ENCODE results near the gene CDHR2. TPM values are rescaled to one million over a fixed set of nuclear protein-coding genes. Genes with fewer than 3 reads are reported as not detected.

CDHR2 gene
- total RNA-seq, 2 donors from 2014 or later: 0.37 to 0.89 TPM

- H3K27ac Mint-ChIP-seq: no peak overlapping the region
- H3K4me1 ChIP-seq (ENCODE audit: control insufficient read depth, insufficient read depth, low read length): peaks cover 12% of the 10 kb centered on the region
- H3K27ac ChIP-seq (ENCODE audit: low read depth, low read length): no peak overlapping the region
- no peak overlapping the region for H3K4me3 Mint-ChIP-seq
- no peak for TF ChIP-seq CTCF (conservative IDR thresholded peaks at IDR 0.05)
- no peak overlapping the region for H3K9ac ChIP-seq (ENCODE audit: extremely low read depth, low read length, poor library complexity, severe bottlenecking)
- peaks cover 30% of the 10 kb centered on the region for H3K4me1 Mint-ChIP-seq
- DNase-seq: no peak
- no peaks in the 10 kb centered on the region for H3K9me3 ChIP-seq (ENCODE audit: control insufficient read depth, low read length)
- no peaks in the 10 kb centered on the region for H3K9me3 Mint-ChIP-seq
- WGBS, 2 experiments (ENCODE audit: insufficient coverage in 1 of 2, insufficient read length in 1 of 2): 97 to 98% methylated on average over 6 of the region's 6 CpGs
- peaks cover 2% of the 10 kb centered on the region for H3K36me3 ChIP-seq (ENCODE audit: control insufficient read depth, insufficient read depth, low read length)
- no peaks in the 10 kb centered on the region for H3K36me3 Mint-ChIP-seq (ENCODE audit: low read depth)
- H3K27me3 ChIP-seq (ENCODE audit: control insufficient read depth, insufficient read depth, low read length, poor library complexity, severe bottlenecking): no peaks in the 10 kb centered on the region
- H3K27me3 Mint-ChIP-seq (ENCODE audit: insufficient read depth): no peaks in the 10 kb centered on the region
- H3K4me3 ChIP-seq (ENCODE audit: low read length): no peak overlapping the region
Measured at GRCh38 chr5:176545388-176545736, 3.8 kb upstream of the CDHR2 start.

- no peak overlapping the region for H3K4me3 ChIP-seq (ENCODE audit: low read length)
- WGBS, 2 experiments (ENCODE audit: insufficient coverage in 1 of 2, insufficient read length in 1 of 2): 85% methylated on average over 10 to 13 of the region's 13 CpGs
- H3K27ac ChIP-seq (ENCODE audit: low read depth, low read length): no peak overlapping the region
- no peak overlapping the region for H3K9ac ChIP-seq (ENCODE audit: extremely low read depth, low read length, poor library complexity, severe bottlenecking)
- no peak for DNase-seq
- Mint-ChIP-seq H3K4me1 (peaks cover 25% of the 10 kb centered on the region), H3K36me3 (ENCODE audit: low read depth) (no peaks in the 10 kb centered on the region), H3K9me3 (no peaks in the 10 kb centered on the region), H3K27me3 (ENCODE audit: insufficient read depth) (no peaks in the 10 kb centered on the region), H3K27ac (no peak overlapping the region), H3K4me3 (no peak overlapping the region)
- no peaks in the 10 kb centered on the region for H3K9me3 ChIP-seq (ENCODE audit: control insufficient read depth, low read length)
- no peak for TF ChIP-seq CTCF (conservative IDR thresholded peaks at IDR 0.05)
- H3K4me1 ChIP-seq (ENCODE audit: control insufficient read depth, insufficient read depth, low read length): peaks cover 11% of the 10 kb centered on the region
- H3K27me3 ChIP-seq (ENCODE audit: control insufficient read depth, insufficient read depth, low read length, poor library complexity, severe bottlenecking): no peaks in the 10 kb centered on the region
- peaks cover 2% of the 10 kb centered on the region for H3K36me3 ChIP-seq (ENCODE audit: control insufficient read depth, insufficient read depth, low read length)
Measured at GRCh38 chr5:176545737-176546509, 3.2 kb upstream of the CDHR2 start.

- Histone ChIP-seq H3K27ac (ENCODE audit: low read depth, low read length) (no peak overlapping the region), H3K27me3 (ENCODE audit: control insufficient read depth, insufficient read depth, low read length, poor library complexity, severe bottlenecking) (no peaks in the 10 kb centered on the region), H3K4me1 (ENCODE audit: control insufficient read depth, insufficient read depth, low read length) (no peaks in the 10 kb centered on the region), H3K36me3 (ENCODE audit: control insufficient read depth, insufficient read depth, low read length) (peaks cover 2% of the 10 kb centered on the region), H3K4me3 (ENCODE audit: low read length) (no peak overlapping the region), H3K9me3 (ENCODE audit: control insufficient read depth, low read length) (no peaks in the 10 kb centered on the region), H3K9ac (ENCODE audit: extremely low read depth, low read length, poor library complexity, severe bottlenecking) (no peak overlapping the region)
- Mint-ChIP-seq H3K4me3 (no peak overlapping the region), H3K27me3 (ENCODE audit: insufficient read depth) (peaks cover 5% of the 10 kb centered on the region), H3K4me1 (peaks cover 10% of the 10 kb centered on the region), H3K9me3 (no peaks in the 10 kb centered on the region), H3K27ac (no peak overlapping the region), H3K36me3 (ENCODE audit: low read depth) (no peaks in the 10 kb centered on the region)
- DNase-seq: no peak
- 81 to 93% methylated on average over 3 to 8 of the region's 8 CpGs for WGBS, 2 experiments (ENCODE audit: insufficient coverage in 1 of 2, insufficient read length in 1 of 2)
- TF ChIP-seq CTCF (conservative IDR thresholded peaks at IDR 0.05): no peak
Measured at GRCh38 chr5:176547802-176548201, 1.3 kb upstream of the CDHR2 start.

Data from endodermal cell (in vitro differentiated cells).